OCI-LY7 (cell line): ENCODE measurements around the gene P2RY8. TPM values are rescaled to one million over a fixed set of nuclear protein-coding genes. Genes with fewer than 3 reads are reported as not detected.

ENCODE experiments used
- BruUV-seq: library from RNA; stranded (reverse); fragments of 400-500 nt; replicated peaks from 2 replicates; lab custom pipeline; 2021; lab: Mats Ljungman, UMichigan
- CTCF ChIA-PET: fragments of 300-600 bp; sonication (Branson Sonifier 250); formaldehyde crosslinking; loops from one replicate; lab custom pipeline; 2022; ENCODE audit warnings: antibody characterized with exemption; ENCODE audit not compliant: unreplicated experiment; lab: Charles Lee
- POLR2A ChIA-PET: fragments of 300-600 bp; sonication (Branson Sonifier 250); formaldehyde crosslinking; loops from one replicate; lab custom pipeline; 2022; ENCODE audit warnings: antibody characterized with exemption; lab: Charles Lee
- DNase-seq: peaks from one replicate; pipeline ENCODE4 v3.0.0-alpha.2; 2015; ENCODE audit warnings: low spot score
- H2AFZ ChIP-seq: fragments of 200-600 bp; sonication (generic), shearing (Covaris generic); 2 replicates; pipeline ENCODE4 v1.6.1; 2014; ENCODE audit warnings: mild to moderate bottlenecking, antibody characterized with exemption, low read length, moderate library complexity
- H3K27ac ChIP-seq: fragments of 200-600 bp; sonication (generic); 2 replicates; pipeline ENCODE4 v1.5.1; 2014; ENCODE audit warnings: mixed run types, low read depth, mild to moderate bottlenecking, moderate library complexity, low read length, inconsistent platforms; ENCODE audit not compliant: poor library complexity, severe bottlenecking
- H3K36me3 ChIP-seq: fragments of 200-600 bp; sonication (generic); 2 replicates; pipeline ENCODE4 v1.6.1; 2014; ENCODE audit warnings: mild to moderate bottlenecking, antibody characterized with exemption, low read length, moderate library complexity, mixed read lengths; ENCODE audit not compliant: insufficient read depth
- H3K4me1 ChIP-seq: fragments of 200-600 bp; sonication (generic); 2 replicates; pipeline ENCODE4 v1.5.1; 2014; ENCODE audit warnings: mild to moderate bottlenecking, low read length; ENCODE audit not compliant: insufficient read depth, poor library complexity, severe bottlenecking
- H3K4me2 ChIP-seq: fragments of 200-600 bp; sonication (generic); 2 replicates; pipeline ENCODE4 v1.6.1; 2014; ENCODE audit warnings: mild to moderate bottlenecking, low read length
- H3K4me3 ChIP-seq: fragments of 200-600 bp; sonication (generic); 2 replicates; pipeline ENCODE4 v1.5.1; 2014; ENCODE audit warnings: mild to moderate bottlenecking, low read depth, low read length; ENCODE audit not compliant: poor library complexity, severe bottlenecking
- H3K79me2 ChIP-seq: fragments of 200-600 bp; sonication (generic); 2 replicates; pipeline ENCODE4 v1.6.1; 2016; ENCODE audit warnings: low read depth, mild to moderate bottlenecking, low read length, moderate library complexity, mixed read lengths; ENCODE audit not compliant: insufficient read depth
- H3K9me2 ChIP-seq: fragments of 200-600 bp; sonication (generic); 2 replicates; pipeline ENCODE4 v1.6.1; 2016; ENCODE audit warnings: mild to moderate bottlenecking, low read length, mixed read lengths; ENCODE audit not compliant: insufficient read depth
- H3K9me3 ChIP-seq: fragments of 200-600 bp; sonication (generic); 2 replicates; pipeline ENCODE4 v1.6.1; 2014; ENCODE audit warnings: mild to moderate bottlenecking, mixed run types, low read length, mixed read lengths
- H4K20me1 ChIP-seq: fragments of 200-600 bp; sonication (generic); 2 replicates; pipeline ENCODE4 v1.6.1; 2014; ENCODE audit warnings: mild to moderate bottlenecking, antibody characterized with exemption, low read length, moderate library complexity, mixed read lengths; ENCODE audit not compliant: insufficient read depth
- CTCF ChIP-seq: fragments of 200-600 bp; sonication (generic); conservative IDR thresholded peaks from 2 replicates; pipeline ENCODE4 v1.5.1; 2014; ENCODE audit warnings: mild to moderate bottlenecking, antibody characterized with exemption, low read length, moderate library complexity, mixed read lengths
- EZH2phosphoT487 ChIP-seq: fragments of 200-600 bp; sonication (generic); IDR thresholded peaks from 2 replicates; pipeline ENCODE4 v1.6.1; 2018; ENCODE audit warnings: low read depth, borderline replicate concordance, mild to moderate bottlenecking, mixed run types, antibody characterized with exemption, low read length, moderate library complexity, mixed read lengths
- intact Hi-C: fragments of 100-400 bp; cut with micrococcal nuclease; formaldehyde crosslinking; loops from one replicate; pipeline ENCODE4 v1.10.0; 2022; ENCODE audit not compliant: unreplicated experiment
- total RNA-seq, 2 experiments: library from RNA; depleted of rRNA in 1 of 2; stranded (reverse); fragments of >200 nt in 1 of 2; shearing (Covaris generic) in 1 of 2; gene quantifications; 2 replicates each; pipeline ENCODE4 v1.2.3, GENCODE V29; 2014 to 2022

The P2RY8 gene
- total RNA-seq, 2 experiments from 2014 or later = 110 to 149 TPM

- Histone ChIP-seq H3K4me1 (peaks cover 22% of the 10 kb centered on the region), H3K9me2 (no peaks in the 10 kb centered on the region), H2AFZ (no peak overlapping the region; the same call in 1 of the 2 replicates), H3K79me2 (peaks cover 40% of the 10 kb centered on the region), H4K20me1 (0 out of 2 replicates have a peak, but pooled peaks cover 3% of the 10 kb centered on the region), H3K4me3 (peak overlapping the region; percentile 87), H3K36me3 (peaks cover 18% of the 10 kb centered on the region), H3K9me3 (no peaks in the 10 kb centered on the region), H3K4me2 (peak overlapping the region; percentile 90), H3K27ac (peak overlapping the region; percentile 94)
- ChIA-PET POLR2A (no interaction called here), CTCF (no interaction called here)
- no peak for TF ChIP-seq CTCF
- TF ChIP-seq EZH2phosphoT487 = no peak
- no peak for DNase-seq
- BruUV-seq = TSS peak; percentile 70
- intact Hi-C loops = loop anchor here (1.0 to 5.0 kb wide), 5 partner anchors 44 to 82 kb away; no protein-coding TSS in a partner anchor
Observed at GRCh38 chrX:1536712-1537030, 314 bp downstream of the P2RY8 start.

- POLR2A ChIA-PET = no interaction called here
- H3K36me3 ChIP-seq = peaks cover 30% of the 10 kb centered on the region
- peak overlapping the region; percentile 90 for H3K4me2 ChIP-seq
- H3K9me2 ChIP-seq = no peaks in the 10 kb centered on the region
- TF ChIP-seq EZH2phosphoT487 = no peak
- no peak for TF ChIP-seq CTCF
- H3K27ac ChIP-seq = peak overlapping the region; percentile 94
- H2AFZ ChIP-seq = no peak overlapping the region
- BruUV-seq = TSS peak; percentile 91
- CTCF ChIA-PET = no interaction called here
- H3K4me1 ChIP-seq = peaks cover 23% of the 10 kb centered on the region
- intact Hi-C loops = loop anchor here (1.0 to 5.0 kb wide), 5 partner anchors 14 to 53 kb away; no protein-coding TSS in a partner anchor
- peaks cover 52% of the 10 kb centered on the region for H3K79me2 ChIP-seq
- peaks cover 6% of the 10 kb centered on the region; the same call in 1 of the 2 replicates for H4K20me1 ChIP-seq
- H3K4me3 ChIP-seq = peak overlapping the region; percentile 87
- DNase-seq = peak; percentile 80
- no peaks in the 10 kb centered on the region for H3K9me3 ChIP-seq
Observed at GRCh38 chrX:1535241-1536041, 1.5 kb downstream of the P2RY8 start.
